Globus pallidus (tissue), 1 donor: ENCODE results near the gene DPYD.

ENCODE experiments used
- DNase-seq: peaks from one replicate; pipeline ENCODE4 v3.0.0-alpha.2; 2015; ENCODE audit warnings: low spot score

DPYD gene

GRCh38 chr1:97427371-97427770, 493.5 kb downstream of the DPYD start:
- DNase-seq = no peak

- DNase-seq = no peak
Measured at GRCh38 chr1:97424209-97424608, 496.6 kb downstream of the DPYD start.

- peak; percentile 52 for DNase-seq
Measured at GRCh38 chr1:97423403-97423802, 497.4 kb downstream of the DPYD start.

- DNase-seq = no peak
Measured at GRCh38 chr1:97417661-97418060, 503.2 kb downstream of the DPYD start.

- no peak for DNase-seq
Measured at GRCh38 chr1:97414682-97415312, 506.0 kb downstream of the DPYD start.

- DNase-seq = no peak
Measured at GRCh38 chr1:97412737-97413136, 508.1 kb downstream of the DPYD start.

- DNase-seq = peak; percentile 49
Measured at GRCh38 chr1:97412166-97412565, 508.7 kb downstream of the DPYD start.

- DNase-seq = no peak
Measured at GRCh38 chr1:97396463-97396862, 524.4 kb downstream of the DPYD start.

GRCh38 chr1:97392701-97393100, 528.1 kb downstream of the DPYD start:
- DNase-seq = no peak

- no peak for DNase-seq
Measured at GRCh38 chr1:97385536-97386277, 535.1 kb downstream of the DPYD start.

- DNase-seq = no peak
Measured at GRCh38 chr1:97384294-97384968, 536.4 kb downstream of the DPYD start.

GRCh38 chr1:97383797-97384196, 537.0 kb downstream of the DPYD start:
- no peak for DNase-seq

GRCh38 chr1:97382206-97382605, 538.6 kb downstream of the DPYD start:
- DNase-seq = no peak

GRCh38 chr1:97379387-97380075, 541.3 kb downstream of the DPYD start:
- DNase-seq = no peak

- no peak for DNase-seq
Measured at GRCh38 chr1:97378596-97378995, 542.2 kb downstream of the DPYD start.

- DNase-seq = no peak
Measured at GRCh38 chr1:97377432-97378034, 543.3 kb downstream of the DPYD start.

- no peak for DNase-seq
Measured at GRCh38 chr1:97373000-97373399, 547.8 kb downstream of the DPYD start.

GRCh38 chr1:97372531-97372930, 548.3 kb downstream of the DPYD start:
- DNase-seq = no peak

GRCh38 chr1:97368296-97368695, 552.5 kb downstream of the DPYD start:
- no peak for DNase-seq

- no peak for DNase-seq
Measured at GRCh38 chr1:97366984-97367383, 553.9 kb downstream of the DPYD start.

- no peak for DNase-seq
Measured at GRCh38 chr1:97365026-97365425, 555.8 kb downstream of the DPYD start.

- DNase-seq = no peak
Measured at GRCh38 chr1:97364086-97364485, 556.7 kb downstream of the DPYD start.
